ENCODE data around the gene CEACAM7.

CEACAM7 gene

DNA sequence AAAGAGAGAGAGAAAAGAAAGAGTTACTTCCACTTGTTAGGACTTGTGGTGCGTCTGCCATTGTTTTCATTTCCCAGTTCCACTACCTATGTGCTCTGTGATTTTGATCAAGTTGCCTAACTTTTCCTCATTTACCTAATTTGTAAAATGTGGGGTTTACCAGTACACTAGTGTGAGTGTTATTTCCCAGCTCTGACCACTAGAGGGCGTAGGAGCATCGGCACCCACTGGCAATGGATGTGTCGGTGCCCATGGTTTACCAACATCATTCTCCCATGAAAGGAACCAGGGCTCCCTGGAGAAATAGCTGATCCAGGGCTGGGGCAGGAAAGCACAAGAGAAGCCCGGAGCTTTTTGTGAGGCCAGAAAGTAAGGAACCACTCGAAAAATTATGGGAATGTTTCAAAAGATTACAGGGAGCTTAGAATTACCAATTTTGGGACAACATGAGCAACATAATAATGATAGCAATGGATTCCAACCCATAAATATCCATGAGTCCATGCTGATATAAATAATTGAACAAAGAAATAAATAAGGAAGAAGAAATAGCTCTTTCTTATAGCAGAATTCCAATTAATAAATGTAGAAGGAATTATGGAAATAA lies 46.1 kb downstream of the CEACAM7 start:
- no peak overlapping the region for H2BK120ac ChIP-seq (ENCODE audit: low read depth, low read length)
- no CpG with 5 or more reads among the region's 6 CpGs for WGBS (ENCODE audit: extremely low coverage, insufficient coverage, low lambda C conversion rate)
- no peak overlapping the region for H3K9ac ChIP-seq (ENCODE audit: low read length)
- H3K27me3 ChIP-seq (ENCODE audit: insufficient read depth, low read length, poor library complexity), result no peaks in the 10 kb centered on the region
- H3K27ac ChIP-seq (ENCODE audit: low read depth, low read length), result no peak overlapping the region
- no peaks in the 10 kb centered on the region for H3K36me3 ChIP-seq (ENCODE audit: control insufficient read depth, insufficient read depth, low read length)
- H3K18ac ChIP-seq (ENCODE audit: low read length), result no peak overlapping the region
- H3K56ac ChIP-seq (ENCODE audit: low read length), result no peak overlapping the region
- H2BK15ac ChIP-seq (replicated peaks; ENCODE audit: low read depth), result no peak overlapping the region
- DNase-seq, result peak; percentile 46
- H3K4ac ChIP-seq (ENCODE audit: low read depth, low read length), result no peak overlapping the region
- H4K8ac ChIP-seq (ENCODE audit: low read depth, low read length), result no peak overlapping the region
- H2BK5ac ChIP-seq (ENCODE audit: low read length), result no peak overlapping the region
- no peak overlapping the region for H4K5ac ChIP-seq (ENCODE audit: low read length)
- H3K79me2 ChIP-seq (ENCODE audit: control insufficient read depth, insufficient read depth, low read length), result no peaks in the 10 kb centered on the region
- H3K23ac ChIP-seq (ENCODE audit: low read length), result no peak overlapping the region
- H3K4me2 ChIP-seq (ENCODE audit: low read length), result no peak overlapping the region
- no peaks in the 10 kb centered on the region for H3K79me1 ChIP-seq (ENCODE audit: low read length)
- H3K4me3 ChIP-seq (ENCODE audit: low read length), result no peak overlapping the region
- no peaks in the 10 kb centered on the region for H3K4me1 ChIP-seq (ENCODE audit: control insufficient read depth, low read depth, low read length)
- no peak overlapping the region for H2AK5ac ChIP-seq (ENCODE audit: low read length)

DNA sequence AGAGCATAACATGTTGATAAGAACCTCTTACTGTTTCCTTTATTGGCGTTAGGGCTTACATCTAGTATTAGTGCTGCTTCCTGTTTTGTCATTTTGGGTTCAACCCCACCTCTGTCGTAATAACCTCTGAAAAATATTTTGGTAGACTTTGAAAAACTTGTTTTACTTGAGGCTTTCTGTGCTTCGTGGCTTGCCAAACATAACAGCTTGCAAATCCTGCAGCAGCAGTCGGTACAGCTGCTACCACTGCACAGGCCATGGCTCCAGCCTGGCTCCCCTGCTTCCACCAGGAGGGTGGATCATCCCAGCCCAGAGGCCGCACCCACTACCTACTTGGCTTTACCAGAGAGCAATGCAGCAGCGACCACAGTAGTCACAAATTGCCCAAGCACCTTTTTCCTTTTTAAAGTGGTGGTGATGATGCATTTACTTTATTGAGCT lies 49.4 kb downstream of the CEACAM7 start:
- H3K23ac ChIP-seq (ENCODE audit: low read length), result no peak overlapping the region
- H3K4ac ChIP-seq (ENCODE audit: low read depth, low read length), result no peak overlapping the region
- H2BK120ac ChIP-seq (ENCODE audit: low read depth, low read length), result no peak overlapping the region
- no peak overlapping the region for H3K9ac ChIP-seq (ENCODE audit: low read length)
- H3K79me1 ChIP-seq (ENCODE audit: low read length), result no peaks in the 10 kb centered on the region
- H3K4me2 ChIP-seq (ENCODE audit: low read length), result no peak overlapping the region
- no peaks in the 10 kb centered on the region for H3K27me3 ChIP-seq (ENCODE audit: insufficient read depth, low read length, poor library complexity)
- no peak overlapping the region for H3K4me3 ChIP-seq (ENCODE audit: low read length)
- H3K79me2 ChIP-seq (ENCODE audit: control insufficient read depth, insufficient read depth, low read length), result no peaks in the 10 kb centered on the region
- no peak overlapping the region for H2BK15ac ChIP-seq (replicated peaks; ENCODE audit: low read depth)
- H2BK5ac ChIP-seq (ENCODE audit: low read length), result no peak overlapping the region
- no peak for DNase-seq
- H3K56ac ChIP-seq (ENCODE audit: low read length), result no peak overlapping the region
- H3K27ac ChIP-seq (ENCODE audit: low read depth, low read length), result no peak overlapping the region
- no peak overlapping the region for H2AK5ac ChIP-seq (ENCODE audit: low read length)
- no peak overlapping the region for H4K5ac ChIP-seq (ENCODE audit: low read length)
- H4K8ac ChIP-seq (ENCODE audit: low read depth, low read length), result no peak overlapping the region
- no peaks in the 10 kb centered on the region for H3K36me3 ChIP-seq (ENCODE audit: control insufficient read depth, insufficient read depth, low read length)
- WGBS (ENCODE audit: extremely low coverage, insufficient coverage, low lambda C conversion rate), result no CpG with 5 or more reads among the region's 6 CpGs
- H3K18ac ChIP-seq (ENCODE audit: low read length), result no peak overlapping the region
- H3K4me1 ChIP-seq (ENCODE audit: control insufficient read depth, low read depth, low read length), result no peaks in the 10 kb centered on the region

DNA sequence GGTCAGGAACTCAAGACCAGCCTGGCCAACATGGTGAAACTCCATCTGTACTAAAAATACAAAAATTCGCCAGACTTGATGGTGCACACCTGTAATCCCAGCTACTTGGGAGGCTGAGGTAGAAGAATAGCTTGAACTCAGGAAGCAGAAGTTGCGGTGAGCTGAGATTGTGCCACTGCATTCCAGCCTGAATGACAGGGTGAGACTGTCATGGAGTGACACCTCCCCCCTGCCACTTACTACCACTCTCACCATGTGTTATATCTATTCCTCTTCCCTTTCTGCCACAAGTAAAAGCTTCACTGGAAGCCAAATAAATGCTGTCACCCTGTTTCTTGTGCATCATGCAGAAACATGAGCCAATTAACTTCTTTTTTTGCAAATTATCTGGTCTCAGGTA lies 50.6 kb downstream of the CEACAM7 start:
- no peak for DNase-seq
- H3K27ac ChIP-seq (ENCODE audit: low read depth, low read length), result no peak overlapping the region
- no peak overlapping the region for H3K4me3 ChIP-seq (ENCODE audit: low read length)
- no peak overlapping the region for H3K4me2 ChIP-seq (ENCODE audit: low read length)
- H3K4ac ChIP-seq (ENCODE audit: low read depth, low read length), result no peak overlapping the region
- H4K8ac ChIP-seq (ENCODE audit: low read depth, low read length), result no peak overlapping the region
- no peak overlapping the region for H2BK5ac ChIP-seq (ENCODE audit: low read length)
- H3K79me1 ChIP-seq (ENCODE audit: low read length), result no peaks in the 10 kb centered on the region
- no peak overlapping the region for H3K9ac ChIP-seq (ENCODE audit: low read length)
- no CpG with 5 or more reads among the region's 2 CpGs for WGBS (ENCODE audit: extremely low coverage, insufficient coverage, low lambda C conversion rate)
- no peaks in the 10 kb centered on the region for H3K36me3 ChIP-seq (ENCODE audit: control insufficient read depth, insufficient read depth, low read length)
- no peak overlapping the region for H3K23ac ChIP-seq (ENCODE audit: low read length)
- H2AK5ac ChIP-seq (ENCODE audit: low read length), result no peak overlapping the region
- no peak overlapping the region for H2BK15ac ChIP-seq (replicated peaks; ENCODE audit: low read depth)
- H3K27me3 ChIP-seq (ENCODE audit: insufficient read depth, low read length, poor library complexity), result no peaks in the 10 kb centered on the region
- no peaks in the 10 kb centered on the region for H3K4me1 ChIP-seq (ENCODE audit: control insufficient read depth, low read depth, low read length)
- no peak overlapping the region for H3K18ac ChIP-seq (ENCODE audit: low read length)
- no peak overlapping the region for H2BK120ac ChIP-seq (ENCODE audit: low read depth, low read length)
- H4K5ac ChIP-seq (ENCODE audit: low read length), result no peak overlapping the region
- no peaks in the 10 kb centered on the region for H3K79me2 ChIP-seq (ENCODE audit: control insufficient read depth, insufficient read depth, low read length)
- no peak overlapping the region for H3K56ac ChIP-seq (ENCODE audit: low read length)

DNA sequence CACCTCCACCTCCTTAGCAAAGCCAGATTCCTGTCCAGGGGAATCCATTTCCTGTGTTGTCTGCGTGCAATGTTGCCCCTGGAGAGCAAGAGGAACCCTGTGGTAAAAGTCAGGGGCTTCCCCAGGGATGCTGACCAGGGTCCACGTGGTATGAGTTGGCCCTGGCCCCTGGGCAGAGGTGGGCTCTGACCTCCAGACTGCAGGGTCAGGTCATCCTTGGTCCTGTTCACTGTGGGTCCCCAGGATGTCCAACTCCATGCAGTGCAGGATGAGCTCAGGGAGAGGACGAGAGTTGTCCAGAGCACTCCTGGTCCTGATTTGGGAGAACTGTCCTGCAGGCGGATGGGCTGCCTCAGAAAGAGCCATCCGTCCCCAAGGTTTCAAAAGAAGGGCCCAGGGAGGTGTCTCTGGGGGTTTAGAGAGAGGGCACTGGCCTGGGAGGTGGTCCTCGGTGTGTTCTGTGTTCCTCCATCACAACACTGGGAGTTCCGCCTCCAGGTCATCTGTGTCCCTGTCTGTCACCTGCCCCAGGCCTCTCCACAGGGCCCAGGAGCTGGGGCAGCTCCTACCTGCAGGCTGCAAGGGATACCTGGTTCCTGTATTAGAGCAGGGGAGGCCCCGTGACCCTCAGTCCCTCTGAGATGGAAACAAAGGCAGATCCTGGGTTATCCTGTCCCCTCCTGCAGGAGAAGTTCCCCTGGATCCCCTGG lies 59.9 kb downstream of the CEACAM7 start:
- Histone ChIP-seq H3K4me1 (ENCODE audit: control insufficient read depth, low read depth, low read length) (no peaks in the 10 kb centered on the region), H3K27ac (ENCODE audit: low read depth, low read length) (no peak overlapping the region), H4K5ac (ENCODE audit: low read length) (no peak overlapping the region), H4K8ac (ENCODE audit: low read depth, low read length) (no peak overlapping the region), H2BK120ac (ENCODE audit: low read depth, low read length) (no peak overlapping the region), H2BK5ac (ENCODE audit: low read length) (no peak overlapping the region), H3K27me3 (ENCODE audit: insufficient read depth, low read length, poor library complexity) (no peaks in the 10 kb centered on the region), H3K36me3 (ENCODE audit: control insufficient read depth, insufficient read depth, low read length) (no peaks in the 10 kb centered on the region), H2BK15ac (replicated peaks; ENCODE audit: low read depth) (no peak overlapping the region), H3K79me2 (ENCODE audit: control insufficient read depth, insufficient read depth, low read length) (no peaks in the 10 kb centered on the region), H3K23ac (ENCODE audit: low read length) (no peak overlapping the region), H2AK5ac (ENCODE audit: low read length) (no peak overlapping the region), H3K18ac (ENCODE audit: low read length) (no peak overlapping the region), H3K4me2 (ENCODE audit: low read length) (no peak overlapping the region), H3K56ac (ENCODE audit: low read length) (no peak overlapping the region), H3K4ac (ENCODE audit: low read depth, low read length) (no peak overlapping the region), H3K4me3 (ENCODE audit: low read length) (no peak overlapping the region), H3K9ac (ENCODE audit: low read length) (no peak overlapping the region), H3K79me1 (ENCODE audit: low read length) (no peaks in the 10 kb centered on the region)
- no CpG with 5 or more reads among the region's 8 CpGs for WGBS (ENCODE audit: extremely low coverage, insufficient coverage, low lambda C conversion rate)
- DNase-seq, result no peak

DNA sequence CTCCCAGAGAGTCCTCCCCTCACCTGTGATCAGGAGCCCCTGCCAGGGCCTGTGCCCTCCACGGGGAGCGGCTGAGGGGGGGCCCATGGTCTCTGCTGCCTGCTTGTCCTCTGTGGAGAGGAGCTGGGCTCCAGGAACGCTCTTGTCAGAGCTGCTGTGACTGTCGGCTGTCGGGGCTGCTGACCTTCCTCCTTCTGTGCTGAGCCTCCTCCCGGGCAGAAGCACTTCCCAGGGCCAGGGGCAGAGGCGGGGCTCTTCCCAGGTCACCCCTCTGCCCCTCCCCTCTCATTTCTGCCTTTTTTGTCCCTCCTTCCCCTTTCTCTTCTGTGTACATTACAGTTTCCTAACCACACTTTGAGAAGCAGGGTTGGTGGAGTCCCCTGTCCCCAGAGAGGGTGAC lies 61.2 kb downstream of the CEACAM7 start, which contains the start of gene CEACAM4:
Gene CEACAM4 (minus strand): TSS at position 198 of the 400 bp plus-strand sequence. CDS start 111 bp downstream, at position 87.
- H3K23ac ChIP-seq (ENCODE audit: low read length), result no peak within 1 kb of the TSS
- H3K18ac ChIP-seq (ENCODE audit: low read length), result no peak within 1 kb of the TSS
- H3K9ac ChIP-seq (ENCODE audit: low read length), result no peak within 1 kb of the TSS
- no CpG with 5 or more reads among the region's 7 CpGs for WGBS (ENCODE audit: extremely low coverage, insufficient coverage, low lambda C conversion rate)
- no peak within 1 kb of the TSS for H2BK120ac ChIP-seq (ENCODE audit: low read depth, low read length)
- no peaks in the 10 kb centered on the region for H3K36me3 ChIP-seq (ENCODE audit: control insufficient read depth, insufficient read depth, low read length)
- H3K79me2 ChIP-seq (ENCODE audit: control insufficient read depth, insufficient read depth, low read length), result no peaks in the 10 kb centered on the region
- no peaks in the 10 kb centered on the region for H3K4me1 ChIP-seq (ENCODE audit: control insufficient read depth, low read depth, low read length)
- H3K79me1 ChIP-seq (ENCODE audit: low read length), result no peaks in the 10 kb centered on the region
- H4K8ac ChIP-seq (ENCODE audit: low read depth, low read length), result no peak within 1 kb of the TSS
- H4K5ac ChIP-seq (ENCODE audit: low read length), result no peak within 1 kb of the TSS
- no peaks in the 10 kb centered on the region for H3K27me3 ChIP-seq (ENCODE audit: insufficient read depth, low read length, poor library complexity)
- no peak within 1 kb of the TSS for H2AK5ac ChIP-seq (ENCODE audit: low read length)
- H3K4me3 ChIP-seq (ENCODE audit: low read length), result no peak within 1 kb of the TSS
- DNase-seq, result no peak
- H2BK15ac ChIP-seq (replicated peaks; ENCODE audit: low read depth), result no peak within 1 kb of the TSS
- H3K4ac ChIP-seq (ENCODE audit: low read depth, low read length), result no peak within 1 kb of the TSS
- no peak within 1 kb of the TSS for H2BK5ac ChIP-seq (ENCODE audit: low read length)
- no peak within 1 kb of the TSS for H3K27ac ChIP-seq (ENCODE audit: low read depth, low read length)
- H3K56ac ChIP-seq (ENCODE audit: low read length), result no peak within 1 kb of the TSS
- no peak within 1 kb of the TSS for H3K4me2 ChIP-seq (ENCODE audit: low read length)
